ENCODE results near the gene PSTK.

PSTK gene

GRCh38 chr10:122992031-122992585 lies 11.9 kb downstream of the PSTK start:
- no peak for DNase-seq (ENCODE audit: low read depth in 2 of 2, low spot score in 1 of 2)

GRCh38 chr10:122993797-122994336 lies 13.7 kb downstream of the PSTK start:
- DNase-seq (ENCODE audit: low read depth in 2 of 2, low spot score in 1 of 2), result no peak

DNA sequence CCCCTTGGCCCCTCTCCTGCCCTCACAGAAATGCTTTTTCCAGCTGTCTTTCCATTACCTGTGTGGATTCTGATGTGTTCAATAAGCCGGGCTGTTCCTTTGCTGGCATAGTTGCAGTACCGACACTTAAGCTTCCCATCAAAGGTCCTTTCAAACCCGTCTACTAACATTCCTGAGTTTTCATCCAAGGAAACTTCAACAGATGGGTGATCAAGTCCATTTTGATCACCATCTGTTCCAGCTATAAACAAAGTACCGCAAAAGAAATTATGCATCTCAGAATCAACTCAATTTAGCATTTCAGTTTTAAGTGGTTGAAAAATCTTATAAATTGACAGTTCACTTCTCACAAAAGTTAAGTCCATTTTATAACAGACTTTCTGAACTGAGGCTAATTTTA lies 15.7 kb downstream of the PSTK start:
- no peak for DNase-seq (ENCODE audit: low read depth in 2 of 2, low spot score in 1 of 2)

- no peak for DNase-seq (ENCODE audit: low read depth in 2 of 2, low spot score in 1 of 2)
Observed at GRCh38 chr10:122997864-122998263, 17.7 kb downstream of the PSTK start.

DNA sequence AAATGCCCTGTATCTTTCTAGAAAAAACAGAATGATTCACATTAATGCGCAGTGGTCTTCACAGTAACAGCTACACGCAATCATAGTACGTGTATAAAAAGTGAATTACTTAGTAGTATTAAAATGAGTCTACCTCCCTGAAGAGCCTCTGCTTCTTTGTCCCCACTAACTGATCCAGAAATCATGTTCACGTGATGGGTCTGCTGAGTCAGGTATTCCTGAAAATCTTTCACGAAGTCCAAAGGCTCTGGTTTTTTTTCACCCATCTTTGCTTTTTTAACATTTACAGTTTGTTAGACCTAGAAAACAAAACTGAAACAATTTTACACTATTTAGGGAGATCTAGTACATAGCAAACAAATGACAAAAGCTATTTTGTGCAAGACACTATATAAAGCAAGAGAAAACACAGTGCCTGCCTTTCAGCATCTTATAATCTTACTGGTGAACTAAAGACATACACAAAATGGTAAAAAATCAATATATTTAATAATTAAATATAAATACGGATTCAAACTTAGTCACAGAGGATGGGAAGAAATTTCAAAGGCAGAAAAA lies 18.2 kb downstream of the PSTK start:
- no peak for DNase-seq (ENCODE audit: low read depth in 2 of 2, low spot score in 1 of 2)

GRCh38 chr10:122998934-122999333 lies 18.7 kb downstream of the PSTK start:
- no peak for DNase-seq (ENCODE audit: low read depth in 2 of 2, low spot score in 1 of 2)

DNA sequence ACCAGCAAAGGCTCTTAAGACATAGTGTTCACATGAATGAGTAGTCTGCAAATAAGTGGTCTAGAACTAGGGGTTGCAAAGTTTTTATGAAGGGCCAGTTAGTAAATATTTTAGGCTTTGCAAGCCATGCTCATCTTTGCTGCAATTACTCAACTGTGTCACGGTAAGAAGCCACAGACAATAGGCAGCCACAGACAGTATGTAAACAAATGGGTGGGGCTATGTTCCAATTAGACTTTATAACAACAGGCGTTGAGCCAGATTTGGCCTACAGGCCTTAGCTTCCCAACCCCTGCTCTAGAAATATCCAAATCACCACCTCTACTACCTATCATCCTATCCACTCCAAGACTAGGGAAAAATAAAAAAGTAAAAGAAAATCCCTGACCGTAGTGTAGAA lies 19.1 kb downstream of the PSTK start:
- DNase-seq (ENCODE audit: low read depth in 2 of 2, low spot score in 1 of 2), result no peak

DNA sequence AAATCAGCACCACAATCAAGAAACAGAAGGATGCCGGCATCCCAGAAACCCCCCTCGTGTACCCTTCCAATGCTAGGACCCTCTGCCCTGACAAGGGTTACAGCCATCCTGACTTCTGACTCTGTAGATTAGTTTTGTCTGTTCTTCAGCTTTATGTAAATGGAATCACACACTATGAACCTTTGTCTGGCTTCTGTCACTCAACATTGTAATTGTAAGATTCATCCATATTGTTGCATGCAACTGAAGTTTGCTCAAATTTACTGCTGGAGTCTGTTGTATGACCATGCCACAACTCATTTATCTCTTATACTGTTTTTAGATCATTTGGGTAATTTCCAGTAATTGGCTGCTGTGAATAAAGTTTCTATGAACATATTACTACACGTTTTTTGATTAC lies 20.0 kb downstream of the PSTK start:
- DNase-seq (ENCODE audit: low read depth in 2 of 2, low spot score in 1 of 2), result no peak

GRCh38 chr10:123001370-123001769 lies 21.2 kb downstream of the PSTK start:
- no peak for DNase-seq (ENCODE audit: low read depth in 2 of 2, low spot score in 1 of 2)

GRCh38 chr10:123004298-123004697 lies 24.1 kb downstream of the PSTK start:
- DNase-seq (ENCODE audit: low read depth in 2 of 2, low spot score in 1 of 2), result no peak

- peak; percentile 12 to 18 for DNase-seq (ENCODE audit: low read depth in 2 of 2, low spot score in 1 of 2)
Observed at GRCh38 chr10:123007558-123008354, 27.6 kb downstream of the PSTK start.

DNA sequence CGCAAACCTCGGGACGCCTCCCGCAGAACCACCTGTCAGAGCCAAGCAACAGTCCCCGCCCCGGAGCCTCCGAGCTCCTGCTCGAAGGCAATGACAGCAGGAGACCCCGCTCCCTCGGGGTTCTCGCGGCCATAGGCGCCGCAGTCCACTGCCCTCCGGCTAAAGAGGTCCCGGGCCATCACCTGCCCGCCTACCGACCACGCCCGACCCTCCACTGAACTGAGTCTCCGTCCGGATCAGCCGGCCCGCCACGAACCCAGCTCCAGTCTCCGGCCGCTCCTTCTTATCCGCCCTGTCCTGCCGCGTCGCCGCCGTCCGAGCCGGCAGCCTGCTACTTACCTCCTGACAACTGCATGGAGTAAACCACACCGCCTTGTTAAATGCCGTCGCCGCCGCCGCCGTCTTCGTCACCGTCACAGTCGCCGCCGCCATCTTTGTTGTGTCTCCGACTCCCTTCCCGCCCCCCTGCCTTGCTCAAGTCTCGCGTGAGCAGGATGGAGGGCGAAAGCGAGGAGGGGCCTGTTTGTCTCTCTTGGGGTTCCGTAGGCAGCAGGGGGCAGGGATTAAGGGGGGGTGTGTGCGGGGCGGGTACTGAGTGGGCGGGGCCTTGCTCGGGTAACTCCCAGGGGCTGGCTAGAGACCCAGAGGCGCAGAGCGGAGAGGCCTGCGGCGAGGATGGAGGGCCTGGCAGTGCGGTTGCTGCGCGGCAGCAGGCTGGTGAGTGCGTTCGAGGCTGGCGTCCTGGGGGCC lies 28.3 kb downstream of the PSTK start, which contains the start of the genes ACADSB and IKZF5:
TSS of gene ACADSB (plus strand) at position 652 of the 750 bp plus-strand sequence. CDS start at position 676, 24 bp downstream.
TSS of gene IKZF5 (minus strand) at position 441 of the 750 bp plus-strand sequence. CDS start 10,170 bp downstream, outside the sequence.
- peak; percentile 89 to 93 for DNase-seq (ENCODE audit: low read depth in 2 of 2, low spot score in 1 of 2)

DNA sequence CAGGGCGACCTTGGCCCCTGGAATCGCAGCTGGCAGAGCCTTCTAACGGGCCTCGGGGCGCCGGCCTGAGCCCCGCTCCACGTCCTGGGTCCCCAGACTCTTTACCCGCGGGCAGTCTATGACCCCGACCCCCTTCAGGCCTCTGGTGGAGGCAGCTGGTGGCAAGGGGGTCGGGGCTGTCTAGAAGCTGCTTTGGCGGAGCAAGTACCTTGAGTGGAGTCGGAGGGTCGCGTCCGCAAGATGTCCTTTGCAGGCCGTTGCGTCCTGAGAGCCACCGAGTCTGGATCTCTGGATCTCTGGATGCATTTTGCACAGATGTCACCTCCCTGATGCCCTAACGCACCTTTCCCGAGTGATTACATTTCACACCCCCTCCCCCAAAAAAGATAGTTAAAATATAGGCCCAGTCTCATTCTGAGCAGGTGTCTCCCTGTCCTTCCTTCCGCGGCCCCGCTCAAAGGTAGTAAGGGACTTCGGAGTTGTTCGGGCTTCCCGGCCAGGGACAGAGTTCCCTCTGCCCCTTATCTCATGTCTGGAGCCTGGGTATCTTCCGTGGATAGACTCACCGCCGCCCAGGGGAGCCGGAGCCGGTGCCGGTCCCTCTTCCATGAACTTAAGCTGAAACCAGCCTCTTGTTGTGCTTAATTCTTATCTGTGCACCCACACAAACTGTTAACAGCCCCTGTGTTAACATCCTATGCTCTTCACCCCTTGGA lies 29.1 kb downstream of the PSTK start:
- peak in 1 of 2 donors; percentile 3 for DNase-seq (ENCODE audit: low read depth in 2 of 2, low spot score in 1 of 2)

- DNase-seq (ENCODE audit: low read depth in 2 of 2, low spot score in 1 of 2), result no peak
Observed at GRCh38 chr10:123011987-123012386, 31.8 kb downstream of the PSTK start.

DNA sequence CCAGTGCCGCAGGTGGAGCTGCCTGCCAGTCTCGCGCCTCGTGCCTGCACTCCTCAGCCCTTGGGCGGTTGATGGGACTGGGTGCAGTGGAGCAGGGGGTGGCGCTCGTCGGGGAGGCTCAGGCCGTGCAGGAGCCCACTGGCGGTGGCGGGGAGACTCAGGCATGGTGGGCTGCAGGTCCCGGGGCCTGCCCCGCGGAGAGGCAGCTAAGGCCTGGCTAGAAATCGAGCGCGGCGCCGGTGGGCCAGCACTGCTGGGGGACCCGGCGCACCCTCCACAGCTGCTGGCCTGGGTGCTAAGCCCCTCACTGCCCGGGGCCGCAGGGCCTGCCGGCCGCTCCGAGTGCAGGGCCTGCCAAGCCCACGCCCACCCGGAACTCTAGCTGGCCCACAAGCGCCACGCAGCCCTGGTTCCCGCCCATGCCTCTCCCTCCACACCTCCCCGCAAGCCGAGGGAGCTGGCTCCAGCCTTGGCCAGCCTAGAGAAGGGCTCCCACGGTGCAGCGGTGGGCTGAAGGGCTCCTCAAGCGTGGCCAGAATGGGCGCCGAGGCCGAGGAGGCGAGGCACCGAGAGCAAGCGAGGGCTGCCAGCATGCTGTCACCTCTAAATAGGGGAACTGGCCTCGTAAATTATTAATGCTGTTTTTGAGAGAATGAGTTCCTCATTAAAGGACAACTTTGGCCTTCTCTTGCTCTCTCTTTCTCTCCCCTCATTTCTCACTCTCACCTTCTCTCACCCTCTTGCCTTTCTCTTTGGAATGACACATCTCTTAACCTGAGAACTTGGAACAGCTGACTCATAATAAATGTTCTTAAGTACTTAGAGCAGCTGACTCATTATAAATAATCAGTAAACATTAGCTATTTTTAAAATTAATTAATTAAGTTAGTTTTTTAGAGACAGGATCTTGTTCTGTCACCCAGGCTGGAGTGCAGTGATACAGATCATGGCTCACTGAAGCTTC lies 33.5 kb downstream of the PSTK start:
- DNase-seq (ENCODE audit: low read depth in 2 of 2, low spot score in 1 of 2), result no peak

DNA sequence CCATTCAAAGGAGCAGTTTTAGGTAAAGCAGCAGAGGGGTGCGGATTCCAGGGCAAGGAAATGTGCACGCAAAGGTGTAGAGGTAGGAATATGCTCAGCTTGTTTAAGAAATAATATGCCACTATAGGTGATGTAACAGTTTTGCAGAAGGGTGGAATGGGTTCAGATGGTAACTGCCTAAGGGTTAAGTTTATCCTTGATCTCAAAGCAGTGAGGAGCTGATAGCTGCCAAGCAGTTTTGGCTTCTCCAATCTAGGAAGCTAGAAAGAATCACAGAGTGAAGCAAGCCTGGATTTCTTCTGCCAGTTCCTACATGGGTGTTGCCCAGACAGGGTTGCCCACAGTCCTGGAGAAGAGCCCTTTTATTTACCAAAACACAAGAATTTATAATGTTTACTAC lies 34.6 kb downstream of the PSTK start:
- no peak for DNase-seq (ENCODE audit: low read depth in 2 of 2, low spot score in 1 of 2)

DNA sequence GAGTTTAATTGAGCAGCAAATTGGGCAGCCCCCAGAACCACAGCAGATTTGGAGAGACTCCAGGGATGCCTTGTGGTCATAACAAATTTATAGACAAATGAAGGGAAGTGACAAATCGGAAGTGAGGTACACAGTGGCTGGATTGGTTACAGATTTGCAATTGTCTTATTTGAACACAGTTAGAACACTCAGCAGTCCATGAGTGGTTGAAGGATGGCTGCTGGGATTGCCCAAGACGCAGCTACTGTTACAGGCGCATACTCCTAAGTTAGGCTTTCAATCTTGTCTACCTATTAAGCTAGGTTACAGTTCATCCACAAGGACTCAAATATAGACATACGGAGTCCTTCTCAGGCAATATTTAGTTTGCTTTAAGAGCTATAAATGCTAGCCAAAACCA lies 36.0 kb downstream of the PSTK start:
- DNase-seq (ENCODE audit: low read depth in 2 of 2, low spot score in 1 of 2), result no peak

GRCh38 chr10:123017421-123018165 lies 37.4 kb downstream of the PSTK start:
- no peak for DNase-seq (ENCODE audit: low read depth in 2 of 2, low spot score in 1 of 2)

DNA sequence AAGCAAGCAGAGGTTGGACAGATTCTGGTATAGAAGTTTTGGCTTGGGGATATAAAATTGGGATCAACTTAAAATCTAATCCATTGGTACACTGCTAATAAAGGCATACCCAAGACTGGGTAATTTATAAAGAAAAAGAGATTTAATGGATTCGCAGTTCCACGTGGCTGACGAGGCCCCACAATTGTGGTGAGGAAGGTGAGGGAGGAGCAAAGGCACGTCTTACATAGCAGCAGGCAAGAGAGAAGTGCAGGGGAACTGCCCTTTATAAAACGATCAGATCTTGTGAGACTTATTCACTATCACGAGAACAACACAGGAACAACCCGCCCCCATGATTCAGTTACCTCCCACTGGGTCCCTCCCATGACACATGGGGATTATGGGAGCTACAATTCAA lies 38.3 kb downstream of the PSTK start:
- no peak for DNase-seq (ENCODE audit: low read depth in 2 of 2, low spot score in 1 of 2)

Measured in stimulated activated CD8-positive, alpha-beta memory T cell treated with anti-CD3 and anti-CD28 coated beads, Interleukin-4, amount 100 ng/mL, for 4 hours (primary cell).